HG02840 (cell line): ENCODE measurements around the gene PRKD1.

Source experiments
- ATAC-seq: cut with Tn5 transposase; IDR thresholded peaks from one replicate; pipeline ENCODE4 v1.9.1; 2021; ENCODE audit warnings: mild to moderate bottlenecking, moderate library complexity, moderate number of reproducible peaks; ENCODE audit not compliant: unreplicated experiment, low FRiP score

PRKD1 gene

GRCh38 chr14:29927376-29928116 is at the start of gene PRKD1:
TSS of gene PRKD1 (minus strand) at chr14:29927847.
- peak; percentile 51 for ATAC-seq

GRCh38 chr14:29971101-29971500 is 43.5 kb upstream of the PRKD1 start:
- no peak for ATAC-seq

GRCh38 chr14:29955087-29955486 is 27.4 kb upstream of the PRKD1 start:
- no peak for ATAC-seq

- no peak for ATAC-seq
These were observed 25.9 kb upstream of the PRKD1 start for GRCh38 chr14:29953501-29953900.

- ATAC-seq, result no peak
These were observed 16.4 kb upstream of the PRKD1 start for GRCh38 chr14:29944091-29944490.

- no peak for ATAC-seq
These were observed 13.8 kb upstream of the PRKD1 start for GRCh38 chr14:29941401-29941800.

GRCh38 chr14:29940482-29940881 is 12.8 kb upstream of the PRKD1 start:
- no peak for ATAC-seq

GRCh38 chr14:29937116-29937515 is 9.5 kb upstream of the PRKD1 start:
- no peak for ATAC-seq

- ATAC-seq, result no peak
These were observed 2.6 kb upstream of the PRKD1 start for GRCh38 chr14:29930283-29930682.

- ATAC-seq, result no peak
These were observed 532 bp upstream of the PRKD1 start for GRCh38 chr14:29928117-29928640.

GRCh38 chr14:29926701-29927375 is 809 bp downstream of the PRKD1 start:
- peak; percentile 42 for ATAC-seq

GRCh38 chr14:29926228-29926627 is 1.4 kb downstream of the PRKD1 start:
- no peak for ATAC-seq

GRCh38 chr14:29925736-29926135 is 1.9 kb downstream of the PRKD1 start:
- no peak for ATAC-seq

GRCh38 chr14:29925101-29925722 is 2.4 kb downstream of the PRKD1 start:
- ATAC-seq, result no peak

GRCh38 chr14:29919845-29920244 is 7.8 kb downstream of the PRKD1 start:
- no peak for ATAC-seq

GRCh38 chr14:29918981-29919380 is 8.7 kb downstream of the PRKD1 start:
- no peak for ATAC-seq

GRCh38 chr14:29913566-29913965 is 14.1 kb downstream of the PRKD1 start:
- ATAC-seq, result no peak

GRCh38 chr14:29911810-29912209 is 15.8 kb downstream of the PRKD1 start:
- ATAC-seq, result no peak

- ATAC-seq, result no peak
These were observed 18.7 kb downstream of the PRKD1 start for GRCh38 chr14:29908652-29909577.

- ATAC-seq, result no peak
These were observed 21.3 kb downstream of the PRKD1 start for GRCh38 chr14:29906256-29906870.
